HG02973 (cell line): ENCODE measurements around the gene ARHGEF18.

Source experiments
- ATAC-seq: cut with Tn5 transposase; IDR thresholded peaks from one replicate; pipeline ENCODE4 v1.9.1; 2021; ENCODE audit warnings: moderate library complexity; ENCODE audit not compliant: unreplicated experiment

Gene ARHGEF18

DNA sequence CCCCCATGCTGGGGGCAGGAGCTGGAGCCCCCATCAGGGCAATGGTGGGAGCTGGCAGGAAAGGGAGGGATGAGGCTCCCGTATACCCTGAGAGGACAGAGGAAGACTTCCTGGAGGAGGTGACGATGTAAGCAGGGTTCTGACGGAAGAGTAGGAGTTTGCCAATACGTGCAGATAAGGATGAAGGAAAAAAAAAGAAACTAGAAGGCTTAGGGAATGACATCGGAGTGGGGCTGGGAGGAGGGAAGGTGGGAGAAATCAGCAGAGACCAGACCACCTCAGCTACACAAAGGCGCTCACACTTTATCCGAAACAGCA lies 32.3 kb downstream of the ARHGEF18 start:
- ATAC-seq: no peak

- ATAC-seq: no peak
Measured at GRCh38 chr19:7382694-7383093, 34.0 kb downstream of the ARHGEF18 start.

- ATAC-seq: no peak
Measured at GRCh38 chr19:7383284-7383683, 34.5 kb downstream of the ARHGEF18 start.

DNA sequence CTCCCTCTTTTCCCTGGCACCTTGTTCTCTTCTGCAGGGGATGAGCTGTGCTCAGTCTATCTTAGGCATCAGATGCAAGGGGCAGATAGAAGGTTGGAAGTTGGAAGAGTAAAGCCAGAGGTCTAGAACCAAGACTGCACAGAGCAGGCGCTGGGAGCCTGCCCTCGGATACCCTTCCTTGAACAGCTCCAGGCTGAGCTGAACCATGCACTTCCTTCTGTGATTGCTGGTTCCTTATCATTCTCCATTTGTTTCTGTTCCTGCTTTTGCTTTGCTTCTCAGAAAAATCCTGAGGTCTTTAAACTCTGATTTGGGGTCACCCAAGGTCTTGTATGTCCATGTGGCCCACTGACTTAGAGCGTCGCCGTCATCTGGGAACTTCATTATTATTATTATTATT lies 36.3 kb downstream of the ARHGEF18 start:
- no peak for ATAC-seq

DNA sequence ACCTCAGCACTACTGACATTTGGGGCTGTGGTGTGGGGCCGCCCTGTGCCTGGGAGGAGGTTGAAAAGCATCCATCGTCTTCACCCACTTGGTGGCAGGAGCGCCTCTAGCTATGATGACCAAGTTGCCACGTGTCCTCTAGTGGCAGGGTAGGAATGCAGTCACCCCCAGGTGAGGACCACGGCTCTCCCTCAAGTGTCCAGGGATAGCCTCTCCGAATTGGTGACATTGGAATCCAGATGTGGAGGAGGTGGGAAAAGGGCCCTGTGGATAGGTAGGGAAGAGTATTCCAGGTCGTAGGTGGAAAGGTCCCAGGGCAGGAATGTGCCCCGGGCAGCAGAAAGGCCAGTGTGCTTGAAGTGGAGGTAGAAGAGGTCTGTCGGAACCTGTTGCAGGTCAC lies 37.6 kb downstream of the ARHGEF18 start:
- no peak for ATAC-seq

DNA sequence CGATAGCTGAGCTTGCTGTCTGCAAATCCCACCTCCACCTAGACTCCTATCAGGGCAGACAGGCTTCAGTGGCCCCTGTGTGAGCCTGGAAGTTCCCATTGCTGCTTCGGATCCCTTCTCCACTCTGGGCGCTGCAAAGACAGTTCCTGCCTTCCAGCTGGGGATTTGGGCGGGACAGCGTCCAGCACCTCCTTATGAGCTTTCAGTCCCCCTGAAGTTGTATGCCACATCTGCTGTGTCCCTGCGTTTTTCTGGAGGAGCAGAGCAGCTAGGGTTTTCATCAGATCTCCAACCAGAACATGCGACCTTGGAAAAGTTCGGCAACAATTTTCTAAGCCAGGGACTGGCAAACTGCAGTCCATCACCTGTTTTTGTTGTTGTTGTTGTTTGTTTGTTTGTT lies 38.0 kb downstream of the ARHGEF18 start:
- ATAC-seq: no peak

- no peak for ATAC-seq
Measured at GRCh38 chr19:7391218-7391670, 42.5 kb downstream of the ARHGEF18 start.

DNA sequence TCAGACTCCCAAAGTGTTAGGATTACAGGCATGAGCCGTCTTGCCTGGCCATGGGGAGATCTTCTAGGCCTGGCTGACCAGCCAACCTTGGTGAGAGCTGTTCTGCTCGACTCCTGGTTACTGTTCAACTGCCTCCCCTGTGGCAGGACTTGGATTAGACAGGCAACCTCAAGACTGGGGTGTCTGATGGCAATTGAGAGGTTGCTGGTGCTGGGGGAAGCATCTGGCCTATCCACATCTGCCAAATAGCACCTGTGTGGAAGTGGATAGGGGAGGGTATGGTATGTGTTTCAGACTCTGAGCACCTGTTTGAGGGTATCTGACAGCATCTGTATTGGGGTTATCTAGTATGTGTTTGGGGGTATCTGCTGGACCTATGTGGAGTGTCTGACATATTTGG lies 44.7 kb downstream of the ARHGEF18 start:
- ATAC-seq: no peak

DNA sequence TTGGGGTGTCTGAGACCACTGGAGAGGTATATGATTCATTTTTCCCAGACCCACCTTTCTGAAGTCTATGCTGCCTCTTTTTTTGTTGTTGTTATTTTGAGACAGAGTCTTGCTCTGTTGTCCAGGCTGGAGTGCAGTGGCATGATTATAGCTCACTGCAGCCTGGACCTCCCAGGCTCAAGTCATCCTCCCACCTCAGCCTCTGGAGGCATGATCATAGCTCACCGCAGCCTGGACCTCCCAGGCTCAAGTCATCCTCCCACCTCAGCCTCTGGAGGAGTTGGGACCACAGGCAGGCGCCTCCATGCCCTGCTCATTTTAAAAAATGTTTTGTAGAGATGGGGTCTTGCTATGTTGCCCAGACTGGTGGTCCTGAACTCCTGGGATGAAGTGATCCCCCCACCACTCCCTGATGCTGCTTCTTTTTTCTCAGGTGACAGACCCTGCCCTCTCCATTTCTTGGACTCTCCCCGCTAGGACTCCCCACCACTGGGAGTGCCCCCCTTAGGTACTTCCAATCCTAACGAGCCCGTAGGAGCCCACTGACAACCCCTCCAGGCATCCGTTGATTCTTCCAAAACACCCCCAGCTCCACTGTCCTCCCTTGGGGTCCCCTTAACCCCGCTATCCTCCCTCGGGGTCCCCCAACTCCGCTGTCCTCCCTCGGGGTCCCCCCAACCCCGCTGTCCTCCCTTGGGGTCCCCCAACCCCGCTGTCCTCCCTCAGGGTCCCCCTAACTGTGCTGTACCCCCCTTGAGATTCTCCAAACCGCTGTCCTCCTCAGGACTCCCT lies 45.4 kb downstream of the ARHGEF18 start:
- no peak for ATAC-seq

DNA sequence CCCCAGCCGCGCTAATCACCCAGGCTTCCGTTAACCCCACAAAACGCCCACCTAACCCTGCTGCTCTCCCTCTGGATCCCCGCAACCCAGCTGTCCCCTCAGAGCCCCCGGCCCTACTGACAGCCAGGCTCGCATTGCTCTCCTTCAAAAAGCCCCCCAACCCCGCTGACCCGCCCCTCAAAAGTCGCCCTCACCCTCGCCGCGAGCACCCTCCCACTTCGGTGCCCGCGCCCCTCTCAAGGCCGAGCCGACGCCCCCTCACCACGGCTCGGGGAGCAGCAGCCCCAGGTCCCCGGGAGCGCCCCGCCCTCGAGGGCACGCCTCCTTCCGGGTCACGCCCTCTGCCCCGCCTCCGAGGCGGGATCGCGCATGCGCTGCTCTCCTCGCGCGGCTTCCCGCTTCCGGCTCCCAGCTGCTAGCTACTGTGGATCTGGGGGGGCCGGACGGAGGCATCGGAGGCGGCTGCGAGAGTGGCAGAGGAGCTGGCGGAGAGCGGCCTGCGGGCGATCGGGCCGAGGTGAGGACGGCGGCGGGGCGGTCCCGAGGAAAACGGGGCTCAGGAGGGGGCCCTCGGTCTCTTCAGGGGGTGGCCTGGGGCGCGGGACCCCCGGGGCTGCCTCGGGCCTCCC lies 46.1 kb downstream of the ARHGEF18 start:
- peak; percentile 50 for ATAC-seq

DNA sequence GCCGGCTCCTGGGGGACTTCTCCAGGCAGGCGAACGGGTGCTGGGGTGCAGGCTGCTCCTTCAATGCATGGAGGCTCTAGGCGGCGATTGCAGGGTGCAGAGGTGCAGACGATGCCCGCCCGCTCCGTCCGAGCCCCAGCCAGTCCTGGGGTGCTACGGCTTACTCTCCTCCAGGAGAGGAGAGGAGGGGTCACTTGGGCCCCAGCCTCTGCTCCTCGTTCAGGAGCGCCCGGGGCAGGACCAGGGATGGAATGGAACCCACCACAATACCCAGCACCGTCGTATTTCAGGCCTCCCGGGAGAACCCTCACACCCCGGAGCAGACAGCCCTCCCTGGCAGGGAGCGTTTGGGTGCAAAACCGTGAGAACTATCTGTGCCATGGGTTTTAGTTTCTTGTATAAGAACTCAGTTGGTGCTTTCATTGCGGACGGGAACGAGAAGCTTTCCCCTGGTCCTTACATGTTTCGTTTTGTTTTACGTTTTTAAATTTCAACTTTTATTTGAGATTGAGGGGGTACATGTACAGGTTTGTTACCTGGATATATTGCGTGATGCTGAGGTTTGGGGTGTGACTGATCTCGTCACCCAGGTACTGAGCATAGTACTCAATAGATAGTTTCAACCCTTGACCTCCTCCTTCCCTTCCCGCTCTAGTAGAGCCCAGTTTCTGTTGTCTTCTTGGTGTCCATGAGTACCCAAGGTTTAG lies 46.8 kb downstream of the ARHGEF18 start:
- ATAC-seq: peak; percentile 27

GRCh38 chr19:7397687-7398086 lies 49.0 kb downstream of the ARHGEF18 start:
- ATAC-seq: no peak
